ENCODE data around the gene MMP8.

DNA sequence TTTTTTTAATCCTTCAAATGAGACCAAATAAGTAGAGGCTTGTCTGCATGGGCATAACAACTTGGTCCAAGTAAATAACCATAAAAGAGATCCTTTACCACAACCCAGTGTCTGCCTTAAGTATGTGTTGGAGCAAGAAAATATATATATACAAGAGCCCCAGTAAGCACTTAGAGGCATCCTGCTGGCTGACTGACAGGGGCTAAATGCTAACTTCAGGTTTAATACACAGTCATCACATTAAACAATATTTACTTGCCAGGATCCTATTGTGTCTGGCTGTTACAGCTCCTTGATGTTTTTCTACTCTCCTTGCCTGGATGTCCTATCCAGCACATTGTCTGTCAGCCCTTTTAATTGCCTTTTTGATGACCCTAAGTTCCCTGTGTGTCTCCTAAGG is 62.1 kb downstream of the MMP8 start:
- TF ChIP-seq CTCF (IDR thresholded peaks at IDR 0.05) (no peak), POLR2A (IDR thresholded peaks at IDR 0.05) (no peak), POLR2AphosphoS5 (IDR thresholded peaks at IDR 0.05) (no peak)

All from prostate gland (tissue), 2 donors.